GM23338 (cell line): ENCODE measurements around the gene TYW1B. TPM values are rescaled to one million over a fixed set of nuclear protein-coding genes. Genes with fewer than 3 reads are reported as not detected.

Source experiments
- ATAC-seq: fragments of 200-7000 bp; cut with Tn5 transposase; 3 replicates; pipeline ENCODE4 v1.9.1; 2020
- DNase-seq: peaks from one replicate; pipeline ENCODE4 v3.0.0-alpha.2; 2015; ENCODE audit warnings: low spot score
- H2AFZ ChIP-seq: fragments of 200-600 bp; sonication (generic); 2 replicates; pipeline ENCODE4 v1.8.0; 2016; ENCODE audit warnings: antibody characterized with exemption, mild to moderate bottlenecking, moderate library complexity
- H3F3A ChIP-seq: fragments of 200-600 bp; sonication (generic); replicated peaks from 2 replicates; pipeline ENCODE4 v1.8.0; 2017; ENCODE audit warnings: antibody characterized with exemption, mixed run types, low read depth
- H3K27ac ChIP-seq: fragments of 200-600 bp; sonication (generic); 2 replicates; pipeline ENCODE4 v1.6.1; 2016; ENCODE audit warnings: low read depth
- H3K27me3 ChIP-seq: fragments of 200-600 bp; sonication (generic); 2 replicates; pipeline ENCODE4 v1.8.0; 2016; ENCODE audit warnings: mild to moderate bottlenecking, mixed run types, moderate library complexity; ENCODE audit not compliant: insufficient read depth
- H3K36me3 ChIP-seq: fragments of 200-600 bp; sonication (generic); 2 replicates; pipeline ENCODE4 v1.8.0; 2016; ENCODE audit warnings: mild to moderate bottlenecking; ENCODE audit not compliant: insufficient read depth
- H3K4me1 ChIP-seq: fragments of 200-600 bp; sonication (generic); 2 replicates; pipeline ENCODE4 v1.8.0; 2016; ENCODE audit warnings: mild to moderate bottlenecking, moderate library complexity; ENCODE audit not compliant: insufficient read depth
- H3K4me2 ChIP-seq: fragments of 200-600 bp; sonication (generic); 2 replicates; pipeline ENCODE4 v1.7.1; 2017; ENCODE audit warnings: mixed run types
- H3K4me3 ChIP-seq: fragments of 200-600 bp; sonication (generic); 2 replicates; pipeline ENCODE4 v1.6.1; 2016; ENCODE audit warnings: mixed run types
- H3K79me2 ChIP-seq: fragments of 200-600 bp; sonication (generic); replicated peaks from 2 replicates; pipeline ENCODE4 v1.8.0; 2017; ENCODE audit warnings: mild to moderate bottlenecking; ENCODE audit not compliant: insufficient read depth
- H3K9me2 ChIP-seq: fragments of 200-600 bp; sonication (generic); 2 replicates; pipeline ENCODE4 v1.8.0; 2017; ENCODE audit not compliant: insufficient read depth
- H4K20me1 ChIP-seq: fragments of 200-600 bp; sonication (generic); replicated peaks from 2 replicates; pipeline ENCODE4 v1.8.0; 2017; ENCODE audit warnings: mild to moderate bottlenecking; ENCODE audit not compliant: insufficient read depth
- H3K27ac Mint-ChIP-seq: 2 replicates; pipeline ENCODE4 v1.8.0; 2020; ENCODE audit warnings: inconsistent platforms, mild to moderate bottlenecking, moderate library complexity, mixed read lengths
- H3K27me3 Mint-ChIP-seq: 3 replicates; pipeline ENCODE4 v1.8.0; 2022; ENCODE audit warnings: low read depth, mild to moderate bottlenecking, moderate library complexity, mixed read lengths, inconsistent platforms; ENCODE audit not compliant: insufficient read depth, poor library complexity
- H3K36me3 Mint-ChIP-seq: 3 replicates; pipeline ENCODE4 v1.8.0; 2021; ENCODE audit warnings: low read depth, mild to moderate bottlenecking, inconsistent platforms, moderate library complexity, mixed read lengths
- H3K4me1 Mint-ChIP-seq: 3 replicates; pipeline ENCODE4 v1.8.0; 2020; ENCODE audit warnings: mild to moderate bottlenecking, inconsistent platforms, mixed read lengths
- H3K4me3 Mint-ChIP-seq: 3 replicates; pipeline ENCODE4 v1.8.0; 2021; ENCODE audit warnings: moderate library complexity, mild to moderate bottlenecking, inconsistent platforms, mixed read lengths
- H3K9me3 Mint-ChIP-seq: 3 replicates; pipeline ENCODE4 v1.8.0; 2020; ENCODE audit warnings: moderate library complexity, mild to moderate bottlenecking, inconsistent platforms, mixed read lengths
- CREB1 ChIP-seq: fragments of 250-450 bp; sonication (Bioruptor Pico); IDR thresholded peaks from 2 replicates; pipeline ENCODE4 v1.5.0; 2020; ENCODE audit warnings: low read depth, mild to moderate bottlenecking, moderate library complexity
- EZH2 ChIP-seq: fragments of 200-600 bp; sonication (generic); IDR thresholded peaks from one replicate; pipeline ENCODE4 v1.8.0; 2017; ENCODE audit warnings: antibody characterized with exemption, mild to moderate bottlenecking, low read depth; ENCODE audit not compliant: unreplicated experiment
- EZH2phosphoT487 ChIP-seq: fragments of 200-600 bp; sonication (generic); IDR thresholded peaks from one replicate; pipeline ENCODE4 v1.8.1; 2018; ENCODE audit warnings: antibody characterized with exemption; ENCODE audit not compliant: unreplicated experiment
- JUNB ChIP-seq: IDR thresholded peaks from one replicate; pipeline ENCODE4 v1.6.1; 2016; ENCODE audit warnings: antibody characterized with exemption; ENCODE audit not compliant: unreplicated experiment
- NANOG ChIP-seq: IDR thresholded peaks from 2 replicates; pipeline ENCODE4 v1.6.1; 2016; ENCODE audit warnings: antibody characterized with exemption, borderline replicate concordance
- ZNF114 ChIP-seq: fragments of 250-450 bp; sonication (Bioruptor Pico); IDR thresholded peaks from 2 replicates; pipeline ENCODE4 v1.5.0; 2020; ENCODE audit warnings: mild to moderate bottlenecking, moderate library complexity
- ZNF331 ChIP-seq: fragments of 250-450 bp; sonication (Bioruptor Pico); IDR thresholded peaks from 2 replicates; pipeline ENCODE4 v1.5.0; 2020; ENCODE audit warnings: low read depth, mild to moderate bottlenecking, moderate library complexity
- polyA plus RNA-seq: library from polyadenylated mRNA; unstranded; fragments of >200 nt; fragmentation: Nextera tagmentation; extraction: Ambion mirVana; gene quantifications from 2 replicates; pipeline ENCODE4 v1.2.1, GENCODE V29; 2016
- total RNA-seq: library from RNA; depleted of rRNA; stranded (reverse); fragments of >200 nt; shearing (Covaris generic); gene quantifications from 2 replicates; pipeline ENCODE4 v1.2.3, GENCODE V29; 2014
- TF ChIP-seq, protein P1 (sequence below), 2 experiments: fragments of 200-600 bp in 1 of 2; sonication (generic) in 1 of 2; conservative IDR thresholded peaks; 2 replicates each; pipeline versions ENCODE4 v1.5.1 to v1.6.1; 2016 to 2017; ENCODE audit warnings: antibody characterized with exemption in 2 of 2, low read depth in 2 of 2, mild to moderate bottlenecking in 2 of 2, moderate library complexity in 1 of 2
- TF ChIP-seq, protein P2 (sequence below): IDR thresholded peaks from one replicate; pipeline ENCODE4 v1.6.1; 2018; ENCODE audit warnings: antibody characterized with exemption; ENCODE audit not compliant: unreplicated experiment

Gene TYW1B
- total and polyA plus RNA-seq, 2 experiments from 2014 or later: 2.8 to 5.6 TPM

DNA sequence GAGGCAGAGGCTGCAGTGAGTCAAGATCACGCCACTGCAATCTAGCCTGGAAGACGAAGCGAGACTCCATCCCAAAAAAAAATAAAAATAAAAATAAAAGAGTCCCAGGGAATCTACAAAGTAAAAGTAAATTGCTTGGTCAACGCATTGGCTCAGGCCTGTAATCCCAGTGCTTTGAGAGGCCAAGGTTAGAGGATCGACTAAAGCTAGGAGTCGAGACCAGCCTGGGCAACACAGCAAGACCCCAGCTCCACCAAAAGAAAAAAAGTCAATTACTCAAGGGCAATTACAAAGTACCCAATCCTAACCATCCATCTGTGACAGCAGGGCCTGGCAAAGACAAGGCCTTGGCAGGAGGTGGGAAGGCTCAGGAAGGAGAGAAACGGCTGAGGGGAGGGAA lies 288.3 kb downstream of the TYW1B start:
- Histone ChIP-seq H3K4me3 (no peak overlapping the region), H4K20me1 (no peaks in the 10 kb centered on the region), H2AFZ (0 out of 2 replicates have a peak overlapping the region, but pooled peaks have one; percentile 39), H3K27me3 (no peaks in the 10 kb centered on the region), H3K36me3 (no peaks in the 10 kb centered on the region), H3K4me2 (no peak overlapping the region), H3K27ac (no peak overlapping the region), H3K4me1 (no peaks in the 10 kb centered on the region), H3K9me2 (no peaks in the 10 kb centered on the region), H3K79me2 (no peaks in the 10 kb centered on the region), H3F3A (no peaks in the 10 kb centered on the region)
- H3K4me3 Mint-ChIP-seq: no peak overlapping the region
- H3K36me3 Mint-ChIP-seq: no peaks in the 10 kb centered on the region
- H3K4me1 Mint-ChIP-seq: peaks cover 10% of the 10 kb centered on the region
- H3K9me3 Mint-ChIP-seq: no peaks in the 10 kb centered on the region
- no peak for DNase-seq
- TF ChIP-seq JUNB (no peak), CREB1 (CRISPR knock-in tag) (no peak), ZNF114 (CRISPR knock-in tag) (no peak)
- TF ChIP-seq, protein P1, sequence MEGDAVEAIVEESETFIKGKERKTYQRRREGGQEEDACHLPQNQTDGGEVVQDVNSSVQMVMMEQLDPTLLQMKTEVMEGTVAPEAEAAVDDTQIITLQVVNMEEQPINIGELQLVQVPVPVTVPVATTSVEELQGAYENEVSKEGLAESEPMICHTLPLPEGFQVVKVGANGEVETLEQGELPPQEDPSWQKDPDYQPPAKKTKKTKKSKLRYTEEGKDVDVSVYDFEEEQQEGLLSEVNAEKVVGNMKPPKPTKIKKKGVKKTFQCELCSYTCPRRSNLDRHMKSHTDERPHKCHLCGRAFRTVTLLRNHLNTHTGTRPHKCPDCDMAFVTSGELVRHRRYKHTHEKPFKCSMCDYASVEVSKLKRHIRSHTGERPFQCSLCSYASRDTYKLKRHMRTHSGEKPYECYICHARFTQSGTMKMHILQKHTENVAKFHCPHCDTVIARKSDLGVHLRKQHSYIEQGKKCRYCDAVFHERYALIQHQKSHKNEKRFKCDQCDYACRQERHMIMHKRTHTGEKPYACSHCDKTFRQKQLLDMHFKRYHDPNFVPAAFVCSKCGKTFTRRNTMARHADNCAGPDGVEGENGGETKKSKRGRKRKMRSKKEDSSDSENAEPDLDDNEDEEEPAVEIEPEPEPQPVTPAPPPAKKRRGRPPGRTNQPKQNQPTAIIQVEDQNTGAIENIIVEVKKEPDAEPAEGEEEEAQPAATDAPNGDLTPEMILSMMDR (conservative IDR thresholded peaks at IDR 0.05; ENCODE audit: low read depth in 2 of 2): no peak
- H3K27ac Mint-ChIP-seq: peak overlapping the region; percentile 84; the same call in 1 of the 2 replicates
- H3K27me3 Mint-ChIP-seq: no peaks in the 10 kb centered on the region
- peak; percentile 28; the same call in 1 of the 3 replicates for ATAC-seq

- Mint-ChIP-seq H3K4me1 (peaks cover 10% of the 10 kb centered on the region), H3K27ac (no peak overlapping the region), H3K4me3 (no peak overlapping the region), H3K9me3 (no peaks in the 10 kb centered on the region), H3K36me3 (no peaks in the 10 kb centered on the region), H3K27me3 (no peaks in the 10 kb centered on the region)
- Histone ChIP-seq H4K20me1 (no peaks in the 10 kb centered on the region), H3K4me1 (no peaks in the 10 kb centered on the region), H3K9me2 (no peaks in the 10 kb centered on the region), H3K27me3 (no peaks in the 10 kb centered on the region), H3K36me3 (no peaks in the 10 kb centered on the region), H3K79me2 (no peaks in the 10 kb centered on the region), H2AFZ (no peak overlapping the region), H3F3A (no peaks in the 10 kb centered on the region), H3K4me2 (no peak overlapping the region), H3K4me3 (no peak overlapping the region), H3K27ac (no peak overlapping the region)
- DNase-seq: no peak
- no peak for ATAC-seq
- TF ChIP-seq, protein P1 (conservative IDR thresholded peaks at IDR 0.05; ENCODE audit: low read depth in 2 of 2): no peak
- TF ChIP-seq EZH2 (no peak), EZH2phosphoT487 (no peak), ZNF331 (CRISPR knock-in tag) (no peak), NANOG (no peak)
- TF ChIP-seq, protein P2, sequence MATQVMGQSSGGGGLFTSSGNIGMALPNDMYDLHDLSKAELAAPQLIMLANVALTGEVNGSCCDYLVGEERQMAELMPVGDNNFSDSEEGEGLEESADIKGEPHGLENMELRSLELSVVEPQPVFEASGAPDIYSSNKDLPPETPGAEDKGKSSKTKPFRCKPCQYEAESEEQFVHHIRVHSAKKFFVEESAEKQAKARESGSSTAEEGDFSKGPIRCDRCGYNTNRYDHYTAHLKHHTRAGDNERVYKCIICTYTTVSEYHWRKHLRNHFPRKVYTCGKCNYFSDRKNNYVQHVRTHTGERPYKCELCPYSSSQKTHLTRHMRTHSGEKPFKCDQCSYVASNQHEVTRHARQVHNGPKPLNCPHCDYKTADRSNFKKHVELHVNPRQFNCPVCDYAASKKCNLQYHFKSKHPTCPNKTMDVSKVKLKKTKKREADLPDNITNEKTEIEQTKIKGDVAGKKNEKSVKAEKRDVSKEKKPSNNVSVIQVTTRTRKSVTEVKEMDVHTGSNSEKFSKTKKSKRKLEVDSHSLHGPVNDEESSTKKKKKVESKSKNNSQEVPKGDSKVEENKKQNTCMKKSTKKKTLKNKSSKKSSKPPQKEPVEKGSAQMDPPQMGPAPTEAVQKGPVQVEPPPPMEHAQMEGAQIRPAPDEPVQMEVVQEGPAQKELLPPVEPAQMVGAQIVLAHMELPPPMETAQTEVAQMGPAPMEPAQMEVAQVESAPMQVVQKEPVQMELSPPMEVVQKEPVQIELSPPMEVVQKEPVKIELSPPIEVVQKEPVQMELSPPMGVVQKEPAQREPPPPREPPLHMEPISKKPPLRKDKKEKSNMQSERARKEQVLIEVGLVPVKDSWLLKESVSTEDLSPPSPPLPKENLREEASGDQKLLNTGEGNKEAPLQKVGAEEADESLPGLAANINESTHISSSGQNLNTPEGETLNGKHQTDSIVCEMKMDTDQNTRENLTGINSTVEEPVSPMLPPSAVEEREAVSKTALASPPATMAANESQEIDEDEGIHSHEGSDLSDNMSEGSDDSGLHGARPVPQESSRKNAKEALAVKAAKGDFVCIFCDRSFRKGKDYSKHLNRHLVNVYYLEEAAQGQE: no peak
Observed at GRCh38 chr7:72538856-72539255, 289.1 kb downstream of the TYW1B start.
